Activated T-helper 1 cell treated with anti-CD3 and anti-CD28 coated beads, Interleukin-12 subunit alpha, Interleukin-12 subunit beta, Interleukin-2, Interleukin-4 antibody, amounts not matched to agents 30 ng/mL and 10 ng/mL and 1 ng/mL, durations not matched to agents 14 hours and 24 hours and 36 hours (primary cell): ENCODE results near the gene SPIRE1. TPM values are rescaled to one million over a fixed set of nuclear protein-coding genes. Genes with fewer than 3 reads are reported as not detected.

Experiments
- DNase-seq: peaks from one replicate; pipeline ENCODE4 v3.0.0; 2021; ENCODE audit warnings: low spot score
- H3K27ac Mint-ChIP-seq: one replicate; pipeline ENCODE4 v1.8.0; 2021; ENCODE audit warnings: mild to moderate bottlenecking, mixed read lengths
- H3K27me3 Mint-ChIP-seq: one replicate; pipeline ENCODE4 v1.8.0; 2022; ENCODE audit warnings: mild to moderate bottlenecking, moderate library complexity, mixed read lengths; ENCODE audit not compliant: insufficient read depth
- H3K36me3 Mint-ChIP-seq: one replicate; pipeline ENCODE4 v1.8.0; 2021; ENCODE audit warnings: low read depth, mixed read lengths
- H3K4me1 Mint-ChIP-seq: one replicate; pipeline ENCODE4 v1.8.0; 2021; ENCODE audit warnings: low read depth, mixed read lengths
- H3K4me3 Mint-ChIP-seq: one replicate; pipeline ENCODE4 v1.8.0; 2021; ENCODE audit warnings: mild to moderate bottlenecking, moderate library complexity, mixed read lengths
- H3K9me3 Mint-ChIP-seq: one replicate; pipeline ENCODE4 v1.8.0; 2021; ENCODE audit warnings: mixed read lengths
- intact Hi-C: fragments of 100-400 bp; cut with micrococcal nuclease; formaldehyde crosslinking; loops from one replicate; pipeline ENCODE4 v1.15.1; 2024
- total RNA-seq: library from RNA; stranded (reverse); gene quantifications from 2 replicates; pipeline ENCODE4 v1.2.3, GENCODE V29; 2022

The SPIRE1 gene
- total RNA-seq, 1 donor from 2014 or later: 8.8 TPM

DNA sequence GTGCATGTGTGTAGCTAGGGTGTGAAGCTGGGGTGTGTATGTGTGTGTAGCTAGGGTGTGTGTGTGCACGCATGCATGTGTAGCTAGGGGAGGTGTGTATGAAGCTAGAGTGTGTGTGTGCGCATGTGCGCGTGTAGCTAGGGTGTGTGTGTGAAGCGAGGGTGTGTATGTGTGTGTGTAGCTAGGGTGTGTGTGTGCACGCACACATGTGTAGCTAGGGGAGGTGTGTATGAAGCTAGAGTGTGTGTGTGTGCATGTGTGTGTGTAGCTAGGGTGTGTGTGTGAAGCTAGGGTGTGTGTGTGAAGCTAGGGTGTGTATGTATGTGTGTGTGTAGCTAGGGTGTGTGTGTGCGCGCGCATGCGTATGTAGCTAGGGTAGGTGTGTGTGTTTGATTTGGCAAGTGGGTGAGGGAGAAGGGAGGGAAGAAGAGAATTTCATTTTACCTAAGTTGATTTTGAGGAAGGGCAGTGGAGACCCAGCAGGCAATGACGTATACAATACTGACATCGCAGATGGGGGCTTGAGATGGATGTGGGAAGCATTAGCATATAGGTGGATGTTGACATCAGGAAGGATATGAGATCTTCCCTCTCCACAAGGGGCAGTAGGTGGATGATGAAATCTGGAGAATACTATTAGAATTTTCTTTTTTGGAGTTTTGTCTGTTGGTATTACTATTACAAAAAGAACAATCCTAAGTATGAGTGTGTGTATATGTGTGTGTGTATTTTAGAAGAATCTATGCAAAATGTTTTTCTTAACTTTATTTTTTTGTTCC lies 179.4 kb downstream of the SPIRE1 start:
- no peaks in the 10 kb centered on the region for H3K9me3 Mint-ChIP-seq

DNA sequence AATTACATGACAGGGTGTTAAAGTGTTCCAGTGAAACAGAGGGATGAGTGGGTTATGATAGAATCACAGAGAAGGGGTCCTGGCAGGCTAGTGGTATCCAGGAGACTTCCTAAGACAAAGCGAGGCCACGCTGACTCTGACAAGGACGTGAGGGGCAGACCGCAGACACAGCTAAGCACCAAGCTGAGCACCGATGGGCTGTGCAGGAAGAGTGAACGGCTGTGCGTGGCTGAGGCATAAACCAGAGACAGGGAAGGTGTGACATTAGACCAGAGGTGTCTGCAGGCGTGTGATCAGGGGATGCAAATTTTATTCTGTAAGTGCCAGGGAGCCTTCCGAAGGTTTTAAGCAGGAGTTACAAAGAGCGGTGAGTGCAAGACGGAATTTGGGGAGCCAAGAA lies 180.3 kb downstream of the SPIRE1 start:
- intact Hi-C loops: no loop called here
- H3K4me1 Mint-ChIP-seq: no peaks in the 10 kb centered on the region
- no peak overlapping the region for H3K4me3 Mint-ChIP-seq
- H3K9me3 Mint-ChIP-seq: no peaks in the 10 kb centered on the region
- H3K27me3 Mint-ChIP-seq: no peaks in the 10 kb centered on the region
- DNase-seq: no peak
- H3K36me3 Mint-ChIP-seq: no peaks in the 10 kb centered on the region
- H3K27ac Mint-ChIP-seq: no peak overlapping the region

More for the DNA sequence above, 179.4 kb downstream of the SPIRE1 start:
- H3K4me3 Mint-ChIP-seq: no peak overlapping the region
- H3K27ac Mint-ChIP-seq: no peak overlapping the region
- intact Hi-C loops: no loop called here
- no peak for DNase-seq
- no peaks in the 10 kb centered on the region for H3K36me3 Mint-ChIP-seq
- no peaks in the 10 kb centered on the region for H3K27me3 Mint-ChIP-seq
- H3K4me1 Mint-ChIP-seq: no peaks in the 10 kb centered on the region

DNA sequence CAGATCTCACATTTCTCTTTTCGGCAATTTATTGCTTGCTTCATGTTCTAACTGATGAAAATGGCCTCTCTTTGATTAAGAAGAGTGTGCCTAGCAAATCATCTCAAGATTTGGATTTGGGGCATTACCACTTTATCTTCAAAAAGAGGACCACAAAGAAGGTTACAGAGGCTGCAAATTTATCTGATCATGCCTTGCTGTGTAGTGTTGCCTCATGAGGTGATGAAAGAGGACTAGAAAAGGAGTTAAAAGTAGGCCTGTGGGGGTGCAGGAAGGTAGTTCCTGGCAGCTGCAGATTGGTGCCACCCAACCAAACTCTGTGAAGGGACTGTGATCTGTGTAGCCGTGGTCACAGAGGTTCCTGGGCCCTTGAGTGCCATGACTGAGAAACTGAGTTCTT lies 181.0 kb downstream of the SPIRE1 start:
- H3K27me3 Mint-ChIP-seq: no peaks in the 10 kb centered on the region
- no peaks in the 10 kb centered on the region for H3K36me3 Mint-ChIP-seq
- DNase-seq: no peak
- intact Hi-C loops: no loop called here
- no peaks in the 10 kb centered on the region for H3K4me1 Mint-ChIP-seq
- no peak overlapping the region for H3K4me3 Mint-ChIP-seq
- H3K27ac Mint-ChIP-seq: no peak overlapping the region
- H3K9me3 Mint-ChIP-seq: no peaks in the 10 kb centered on the region

DNA sequence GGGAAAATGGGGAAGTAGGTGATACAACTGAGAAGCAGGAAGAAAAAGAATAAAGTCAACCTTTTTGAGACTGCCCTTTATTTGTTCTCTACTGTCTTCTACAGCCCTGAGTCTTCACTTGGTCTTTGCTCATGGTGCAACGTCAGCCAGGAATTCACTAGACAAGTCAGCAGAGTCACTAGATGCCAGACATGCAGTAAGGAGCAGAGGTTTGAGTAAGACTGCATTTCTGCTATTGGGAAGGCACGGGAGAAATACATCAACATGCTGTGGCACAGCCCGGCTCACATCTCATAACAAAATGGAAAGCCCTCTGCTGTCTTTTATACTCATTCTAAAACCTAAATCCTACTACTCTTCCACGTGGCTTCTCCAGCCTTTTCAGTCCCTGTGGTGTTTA lies 183.0 kb downstream of the SPIRE1 start:
- no peaks in the 10 kb centered on the region for H3K27me3 Mint-ChIP-seq
- H3K27ac Mint-ChIP-seq: no peak overlapping the region
- no peaks in the 10 kb centered on the region for H3K4me1 Mint-ChIP-seq
- DNase-seq: no peak
- H3K9me3 Mint-ChIP-seq: no peaks in the 10 kb centered on the region
- H3K4me3 Mint-ChIP-seq: no peak overlapping the region
- intact Hi-C loops: no loop called here
- H3K36me3 Mint-ChIP-seq: no peaks in the 10 kb centered on the region

DNA sequence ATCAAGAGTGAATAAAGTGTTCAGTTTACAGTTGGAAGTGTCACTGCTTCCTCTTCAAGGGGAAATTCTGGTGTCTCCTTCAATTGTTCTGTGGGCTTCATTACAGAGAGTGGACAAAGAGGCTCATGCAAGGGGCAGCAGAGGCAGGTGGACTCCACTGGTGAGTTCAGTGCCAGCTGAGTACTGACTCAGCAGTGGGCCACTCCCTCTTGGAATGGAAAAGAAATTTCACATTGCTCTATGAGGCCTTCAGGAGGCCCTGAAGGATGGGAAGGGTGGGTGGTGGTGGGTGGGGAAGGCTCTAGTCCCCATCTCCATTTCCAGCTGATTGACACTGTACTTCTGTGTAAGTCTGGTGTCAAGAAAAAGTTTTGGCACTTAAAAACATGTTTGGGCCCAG lies 183.8 kb downstream of the SPIRE1 start:
- H3K4me3 Mint-ChIP-seq: no peak overlapping the region
- no peaks in the 10 kb centered on the region for H3K27me3 Mint-ChIP-seq
- no peak overlapping the region for H3K27ac Mint-ChIP-seq
- DNase-seq: no peak
- no peaks in the 10 kb centered on the region for H3K9me3 Mint-ChIP-seq
- intact Hi-C loops: no loop called here
- no peaks in the 10 kb centered on the region for H3K4me1 Mint-ChIP-seq
- H3K36me3 Mint-ChIP-seq: no peaks in the 10 kb centered on the region

DNA sequence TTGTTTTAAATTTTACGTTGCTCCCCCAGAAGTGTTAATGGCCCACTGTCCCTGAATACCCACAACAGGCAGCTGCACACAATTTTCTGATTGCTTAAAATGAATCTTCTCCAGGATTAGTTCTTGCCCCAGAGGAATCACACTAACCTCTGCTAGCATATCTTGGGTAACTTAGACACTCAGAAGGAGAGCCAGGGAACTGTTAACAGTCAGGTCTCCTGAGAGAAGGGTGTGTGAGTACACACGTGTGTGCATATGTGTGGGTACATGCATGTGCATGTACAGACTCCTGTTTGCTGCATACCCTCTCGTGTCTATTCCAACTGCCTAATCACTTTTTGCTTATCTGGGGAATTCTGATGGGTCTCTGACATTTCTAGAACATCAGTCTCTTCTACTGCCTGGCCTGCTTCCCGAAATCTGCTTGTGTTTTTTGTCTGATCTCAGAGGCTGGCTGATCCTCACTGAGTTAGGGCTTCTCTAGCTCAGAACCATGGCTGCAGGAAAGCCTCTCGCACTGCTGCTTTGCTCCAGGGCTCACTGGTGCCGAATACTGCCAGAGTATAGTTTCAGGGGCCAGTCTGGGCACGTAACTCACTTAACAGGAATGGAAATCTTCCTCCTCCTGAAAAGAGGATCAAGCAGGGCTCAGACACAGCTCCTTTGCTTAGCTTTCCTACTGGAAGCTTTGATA lies 187.4 kb downstream of the SPIRE1 start:
- Mint-ChIP-seq H3K9me3 (no peaks in the 10 kb centered on the region), H3K27me3 (no peaks in the 10 kb centered on the region), H3K27ac (no peak overlapping the region), H3K4me1 (no peaks in the 10 kb centered on the region), H3K4me3 (no peak overlapping the region), H3K36me3 (no peaks in the 10 kb centered on the region)
- intact Hi-C loops: no loop called here
- no peak for DNase-seq

DNA sequence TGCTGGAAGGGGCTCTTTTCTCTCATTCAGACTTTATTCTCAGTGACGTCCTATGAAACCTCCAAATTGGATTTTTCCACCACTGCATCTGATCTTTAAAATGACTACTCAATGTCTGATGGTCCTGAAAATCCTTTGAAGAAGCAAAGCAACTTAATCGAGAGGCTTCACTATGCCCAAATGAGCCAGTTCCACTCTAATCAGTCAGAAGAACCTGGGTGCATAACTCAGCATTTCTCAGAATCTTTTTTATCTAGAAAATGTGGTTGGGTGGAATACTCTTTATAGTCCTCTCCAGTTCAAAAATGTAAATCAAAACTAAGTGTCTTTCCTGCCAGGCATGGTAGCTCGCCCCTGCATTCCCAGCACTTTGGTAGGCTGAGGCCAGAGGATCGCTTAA lies 189.5 kb downstream of the SPIRE1 start:
- Mint-ChIP-seq H3K27me3 (no peaks in the 10 kb centered on the region), H3K9me3 (no peaks in the 10 kb centered on the region), H3K4me3 (no peak overlapping the region), H3K27ac (no peak overlapping the region), H3K4me1 (no peaks in the 10 kb centered on the region), H3K36me3 (no peaks in the 10 kb centered on the region)
- intact Hi-C loops: no loop called here
- DNase-seq: no peak

DNA sequence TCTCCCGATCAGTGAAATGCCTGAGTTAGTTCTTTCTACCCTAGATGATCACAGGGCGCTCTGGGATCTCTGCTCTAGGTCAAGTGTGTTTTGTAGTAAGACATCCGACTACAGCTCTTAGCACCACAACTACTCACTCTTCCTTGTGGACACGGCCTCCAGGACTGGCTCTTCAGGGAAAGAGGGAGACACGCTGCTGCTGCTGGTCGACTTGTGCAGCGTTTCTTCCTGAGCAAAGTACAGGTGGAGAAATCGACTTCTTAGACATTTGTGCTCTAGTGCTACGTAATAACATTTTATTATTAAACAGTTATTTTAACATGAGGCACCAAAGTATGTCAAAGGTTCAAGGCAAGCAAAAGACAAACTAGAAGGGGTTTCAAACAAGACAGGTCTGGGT lies 193.2 kb downstream of the SPIRE1 start:
- Mint-ChIP-seq H3K27ac (no peak overlapping the region), H3K27me3 (no peaks in the 10 kb centered on the region), H3K4me1 (no peaks in the 10 kb centered on the region), H3K4me3 (no peak overlapping the region), H3K36me3 (no peaks in the 10 kb centered on the region), H3K9me3 (no peaks in the 10 kb centered on the region)
- DNase-seq: no peak
- intact Hi-C loops: no loop called here

DNA sequence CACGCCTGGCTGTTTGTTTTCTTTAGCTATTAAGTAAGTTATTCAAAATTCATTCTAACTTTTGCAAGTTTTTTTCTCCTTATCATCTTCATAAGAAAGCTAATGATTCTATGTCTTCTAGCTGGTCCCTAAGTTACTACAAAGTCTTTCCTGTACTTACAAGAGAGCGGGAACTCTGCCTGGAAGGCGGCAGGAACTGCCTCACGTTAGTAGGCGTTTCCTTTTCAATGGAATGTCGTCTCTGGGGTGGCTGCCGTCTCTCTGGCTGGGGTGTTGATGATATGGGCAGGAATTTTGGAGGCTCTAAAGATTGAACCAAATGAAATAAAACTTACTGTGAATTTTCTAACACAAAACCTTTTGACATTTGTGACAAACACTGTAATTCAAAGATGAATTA lies 194.7 kb downstream of the SPIRE1 start:
- Mint-ChIP-seq H3K4me1 (no peaks in the 10 kb centered on the region), H3K27me3 (no peaks in the 10 kb centered on the region), H3K4me3 (no peak overlapping the region), H3K27ac (no peak overlapping the region), H3K9me3 (no peaks in the 10 kb centered on the region), H3K36me3 (no peaks in the 10 kb centered on the region)
- intact Hi-C loops: no loop called here
- no peak for DNase-seq

DNA sequence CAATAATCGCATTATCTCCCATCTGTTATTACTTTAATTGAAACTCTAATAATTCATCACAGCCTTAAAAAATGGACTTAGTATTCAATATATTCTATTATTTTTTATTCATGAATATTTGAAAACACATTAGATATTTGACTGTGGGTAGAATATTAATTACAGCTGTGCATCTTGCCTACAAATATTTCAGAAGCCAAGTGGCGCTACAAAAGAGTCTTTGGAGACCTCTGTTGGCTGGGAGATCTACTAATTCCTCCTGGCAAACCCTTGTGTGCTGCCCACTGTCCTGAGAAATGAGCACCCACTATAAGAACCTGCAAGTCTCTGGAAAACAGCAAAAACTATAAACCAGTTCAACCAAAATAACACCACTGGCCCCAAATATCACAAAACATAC lies 195.7 kb downstream of the SPIRE1 start:
- Mint-ChIP-seq H3K4me1 (no peaks in the 10 kb centered on the region), H3K9me3 (no peaks in the 10 kb centered on the region), H3K4me3 (no peak overlapping the region), H3K27me3 (no peaks in the 10 kb centered on the region), H3K27ac (no peak overlapping the region), H3K36me3 (no peaks in the 10 kb centered on the region)
- DNase-seq: no peak
- intact Hi-C loops: no loop called here

DNA sequence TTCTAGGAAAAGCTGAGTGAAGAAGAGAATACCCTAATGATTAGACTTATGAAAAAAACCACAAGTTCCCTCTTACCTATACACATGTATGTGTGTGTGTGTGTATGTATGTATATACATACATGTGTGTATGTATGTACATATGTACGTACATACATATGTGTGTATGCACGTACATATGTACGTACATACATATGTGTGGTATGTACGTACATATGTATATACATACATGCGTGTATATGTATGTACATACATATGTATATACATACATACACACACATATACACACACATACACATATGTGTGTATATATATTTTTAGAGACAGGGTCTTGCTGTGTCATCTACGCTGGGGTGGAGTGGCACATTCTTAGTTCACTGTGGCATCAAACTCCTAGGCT lies 196.6 kb downstream of the SPIRE1 start:
- H3K36me3 Mint-ChIP-seq: no peaks in the 10 kb centered on the region
- H3K27me3 Mint-ChIP-seq: no peaks in the 10 kb centered on the region
- H3K9me3 Mint-ChIP-seq: no peaks in the 10 kb centered on the region
- no peak for DNase-seq
- no peaks in the 10 kb centered on the region for H3K4me1 Mint-ChIP-seq
- intact Hi-C loops: no loop called here
- no peak overlapping the region for H3K4me3 Mint-ChIP-seq
- no peak overlapping the region for H3K27ac Mint-ChIP-seq

DNA sequence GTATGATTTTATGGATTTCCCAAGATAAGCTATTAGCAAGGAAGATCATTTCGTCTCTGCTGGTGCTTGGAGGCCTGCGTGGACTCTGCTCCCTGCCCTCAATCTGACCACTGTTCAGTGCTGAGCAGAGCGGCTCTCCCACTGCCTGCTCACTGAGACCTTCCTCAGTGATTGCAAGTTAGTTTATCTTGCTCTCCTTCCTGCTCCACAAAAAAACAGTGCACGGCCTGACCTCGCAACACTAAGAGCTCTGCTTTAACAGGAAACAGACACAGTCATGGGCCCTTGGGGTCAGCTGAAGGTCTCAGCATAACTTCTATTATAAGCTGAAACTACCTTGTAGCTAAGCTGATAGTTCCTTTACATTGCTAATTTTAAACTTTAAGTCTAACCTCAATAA lies 197.0 kb downstream of the SPIRE1 start:
- H3K36me3 Mint-ChIP-seq: no peaks in the 10 kb centered on the region
- no peaks in the 10 kb centered on the region for H3K27me3 Mint-ChIP-seq
- no peaks in the 10 kb centered on the region for H3K4me1 Mint-ChIP-seq
- H3K9me3 Mint-ChIP-seq: no peaks in the 10 kb centered on the region
- DNase-seq: no peak
- no peak overlapping the region for H3K4me3 Mint-ChIP-seq
- intact Hi-C loops: no loop called here
- no peak overlapping the region for H3K27ac Mint-ChIP-seq

DNA sequence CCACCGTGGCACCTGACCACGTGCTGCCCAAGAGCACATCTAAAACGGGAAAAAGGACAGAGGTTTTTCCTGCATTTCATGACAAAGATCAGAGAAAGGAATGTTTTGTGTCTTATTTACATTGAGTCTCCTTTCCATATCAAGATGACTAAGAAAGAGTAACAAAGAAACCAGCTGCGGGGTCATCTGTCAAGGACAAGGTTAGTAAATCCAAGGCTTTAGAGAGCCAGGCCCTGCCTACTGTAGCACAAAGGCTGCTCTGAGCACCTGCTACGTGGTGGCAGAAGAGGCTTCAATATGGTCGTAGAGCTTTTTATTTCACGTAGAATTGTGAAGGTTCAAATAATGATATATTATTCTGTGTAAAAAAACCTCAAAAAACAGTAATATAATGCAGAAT lies 199.1 kb downstream of the SPIRE1 start:
- no peaks in the 10 kb centered on the region for H3K9me3 Mint-ChIP-seq
- DNase-seq: no peak
- H3K27ac Mint-ChIP-seq: no peak overlapping the region
- no peaks in the 10 kb centered on the region for H3K4me1 Mint-ChIP-seq
- H3K4me3 Mint-ChIP-seq: no peak overlapping the region
- H3K27me3 Mint-ChIP-seq: no peaks in the 10 kb centered on the region
- no peaks in the 10 kb centered on the region for H3K36me3 Mint-ChIP-seq
- intact Hi-C loops: no loop called here
